GM19328 (cell line): ENCODE measurements around the gene DLGAP4.

Experiments
- ATAC-seq: cut with Tn5 transposase; IDR thresholded peaks from one replicate; pipeline ENCODE4 v1.9.1; 2021; ENCODE audit warnings: mild to moderate bottlenecking, moderate library complexity; ENCODE audit not compliant: unreplicated experiment

The DLGAP4 gene

DNA sequence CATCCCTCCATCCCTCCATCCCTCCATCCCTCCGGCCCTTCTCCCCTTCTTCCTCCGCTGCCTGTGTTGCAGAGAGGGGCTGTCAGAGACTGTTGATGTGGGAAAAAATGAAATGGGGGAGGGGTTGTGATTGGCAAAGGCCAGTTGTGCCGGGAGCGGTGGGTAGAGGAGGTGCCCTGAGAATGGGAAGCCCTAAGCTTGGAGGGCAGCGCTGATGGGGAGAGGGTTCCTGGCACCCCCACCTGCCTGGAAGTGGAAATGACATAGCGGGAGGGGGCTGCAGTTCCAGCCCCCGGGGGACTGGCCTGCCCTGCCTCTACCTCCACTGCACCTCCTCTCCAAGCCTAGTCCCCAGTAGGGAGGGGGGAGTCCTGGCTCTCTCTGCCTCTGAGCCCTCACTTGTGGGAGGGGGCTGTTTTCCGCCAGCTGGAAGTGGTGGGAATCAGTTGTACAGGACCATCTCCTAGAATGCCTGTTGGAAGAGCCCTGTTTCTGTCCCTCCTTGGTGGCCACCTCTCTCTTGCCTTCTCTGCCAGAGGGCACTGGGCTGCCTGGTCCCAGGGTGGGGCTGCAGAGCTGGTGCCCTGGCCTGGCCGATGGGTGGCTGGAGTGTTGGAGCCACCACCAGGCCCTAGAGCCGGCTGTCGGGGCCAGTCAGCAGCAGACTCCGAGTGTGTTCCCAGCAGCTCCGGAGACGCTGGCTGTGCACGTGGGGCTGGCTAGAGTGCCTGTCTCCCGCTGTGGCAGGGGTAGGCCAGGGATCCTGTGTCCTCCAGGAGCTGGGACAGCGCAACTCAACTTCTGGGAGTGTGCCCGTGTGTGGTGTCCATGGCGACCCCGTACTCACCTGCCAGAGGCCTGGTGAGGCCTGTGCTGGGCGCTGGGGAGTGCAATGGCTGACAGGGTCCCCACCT is 1.5 kb downstream of the DLGAP4 start:
- ATAC-seq: no peak

DNA sequence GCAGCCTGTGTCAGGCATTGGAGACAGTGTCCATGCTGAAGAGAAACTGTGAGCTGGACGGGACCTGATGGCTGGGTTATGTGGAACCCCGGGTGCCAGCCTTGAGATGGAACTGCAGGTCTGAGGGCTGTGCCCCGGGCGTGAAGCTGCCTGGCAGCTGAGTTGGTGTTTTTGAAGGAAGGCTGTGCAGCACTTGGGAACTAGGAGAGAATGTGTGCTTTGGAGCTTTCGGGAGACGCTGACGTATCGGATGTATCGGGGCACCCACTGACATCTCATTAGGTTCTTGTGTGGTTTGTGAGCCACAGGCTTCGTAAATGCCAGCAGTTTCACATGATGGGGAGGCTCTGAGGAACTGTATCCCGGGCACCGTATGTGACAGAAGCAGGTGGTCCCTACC is 2.2 kb downstream of the DLGAP4 start:
- no peak for ATAC-seq

DNA sequence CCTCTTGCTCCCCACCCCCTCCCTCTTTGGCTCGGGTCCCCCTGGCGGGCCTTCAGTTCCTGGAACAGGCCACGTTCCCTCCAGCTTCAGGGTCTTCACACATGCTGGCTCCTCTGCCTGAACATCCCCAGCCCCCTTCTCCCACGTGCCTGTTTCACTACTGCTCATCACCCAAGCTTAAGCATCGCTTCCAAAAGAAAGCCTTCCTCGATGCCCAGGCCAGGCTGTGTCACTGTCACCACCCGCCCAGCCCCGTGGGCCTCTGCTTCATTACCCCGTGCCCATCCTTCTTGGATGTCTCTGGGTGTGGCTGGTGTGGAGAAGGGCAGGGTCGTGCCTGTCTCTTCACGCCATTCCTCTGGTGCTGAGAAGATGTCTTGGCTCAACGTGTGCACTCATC is 2.8 kb downstream of the DLGAP4 start:
- no peak for ATAC-seq

DNA sequence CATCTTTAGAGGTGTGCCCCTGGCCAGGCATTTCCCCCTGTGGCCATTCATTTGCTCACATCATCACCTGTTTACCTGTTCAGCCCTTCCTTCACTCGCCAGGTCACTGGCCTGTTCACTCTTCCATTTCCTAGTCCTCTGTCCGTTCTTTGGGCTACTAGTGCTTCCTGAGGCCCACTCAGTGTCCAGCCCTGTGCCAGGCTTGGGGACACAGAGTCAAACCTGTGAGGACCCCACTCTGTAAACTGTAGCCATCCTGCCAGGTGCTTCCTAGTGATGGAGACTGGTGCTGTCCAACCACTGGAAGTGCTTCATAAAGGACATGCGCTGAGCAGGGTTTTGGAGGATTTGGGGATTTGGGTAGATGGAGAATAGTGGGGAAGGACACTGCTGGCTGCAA is 3.5 kb downstream of the DLGAP4 start:
- ATAC-seq: no peak

DNA sequence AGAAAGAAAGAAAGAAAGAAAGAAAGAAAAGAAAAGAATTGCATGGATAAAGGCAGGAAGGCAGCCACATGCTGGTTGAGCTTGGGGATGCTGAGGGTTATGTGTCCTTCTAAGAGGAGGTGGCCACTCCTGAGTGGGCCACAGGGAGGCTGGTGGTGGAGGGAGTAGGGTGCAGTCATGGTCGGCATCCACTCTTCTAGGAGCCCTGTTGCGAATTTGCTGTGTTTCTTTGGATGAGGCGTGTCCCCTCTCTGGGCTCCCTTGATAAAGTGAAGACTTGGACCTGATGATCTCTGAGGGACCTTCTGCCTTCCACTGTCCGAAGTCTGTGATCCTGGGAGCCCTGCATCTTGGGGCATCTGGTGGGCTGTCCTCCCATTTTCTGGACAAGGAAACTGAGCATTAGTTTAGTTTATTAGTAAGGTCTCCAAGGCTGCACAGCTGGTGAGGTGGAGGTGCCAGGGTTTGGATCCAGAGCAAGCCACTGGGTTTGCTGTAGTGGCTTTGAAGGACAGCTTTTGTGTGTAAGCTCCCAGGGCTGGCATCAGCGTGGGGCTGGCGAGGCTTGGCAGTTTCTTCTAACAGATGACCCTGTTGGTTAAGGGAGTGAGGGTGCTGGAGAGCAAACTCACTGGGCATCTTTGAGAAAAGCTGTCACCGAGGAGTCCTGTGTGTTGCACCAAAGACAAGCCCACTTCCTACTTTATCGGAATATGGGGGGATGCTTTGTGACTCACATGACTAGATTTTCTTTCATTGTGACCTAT is 4.3 kb downstream of the DLGAP4 start:
- no peak for ATAC-seq

DNA sequence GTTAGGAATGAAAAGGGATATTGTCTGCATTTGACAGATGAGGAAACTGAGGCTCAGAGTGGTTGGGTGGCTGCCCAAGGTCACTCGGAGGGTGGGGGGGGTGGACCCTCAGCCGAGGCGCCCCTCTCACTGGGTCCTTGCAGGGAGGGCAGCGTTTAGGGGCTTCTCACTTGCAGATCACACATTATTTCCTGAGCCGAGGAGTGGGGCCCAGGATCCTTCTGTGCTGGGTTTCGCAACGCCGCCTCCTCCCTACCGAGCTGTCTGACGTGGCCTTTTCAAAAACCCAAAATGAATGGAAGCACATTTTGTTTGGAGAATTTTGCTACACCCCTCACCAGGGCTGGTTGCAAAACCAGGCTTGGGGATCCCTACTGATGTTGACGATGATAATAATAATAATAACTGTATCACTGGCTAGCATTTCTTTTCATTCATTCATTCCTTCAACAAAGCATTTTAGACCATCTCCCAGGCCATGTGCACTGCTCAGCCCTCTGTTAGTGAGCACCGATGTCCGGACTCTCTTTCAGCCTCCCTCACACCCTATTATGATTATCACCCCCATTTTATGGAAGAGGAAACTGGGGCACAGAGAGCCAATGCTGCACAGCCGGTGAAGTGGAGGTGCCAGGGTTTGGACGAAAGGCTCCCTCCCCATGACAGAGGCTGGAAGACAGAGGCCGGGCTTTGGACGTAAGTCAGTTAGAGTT is 5.2 kb downstream of the DLGAP4 start:
- ATAC-seq: no peak

DNA sequence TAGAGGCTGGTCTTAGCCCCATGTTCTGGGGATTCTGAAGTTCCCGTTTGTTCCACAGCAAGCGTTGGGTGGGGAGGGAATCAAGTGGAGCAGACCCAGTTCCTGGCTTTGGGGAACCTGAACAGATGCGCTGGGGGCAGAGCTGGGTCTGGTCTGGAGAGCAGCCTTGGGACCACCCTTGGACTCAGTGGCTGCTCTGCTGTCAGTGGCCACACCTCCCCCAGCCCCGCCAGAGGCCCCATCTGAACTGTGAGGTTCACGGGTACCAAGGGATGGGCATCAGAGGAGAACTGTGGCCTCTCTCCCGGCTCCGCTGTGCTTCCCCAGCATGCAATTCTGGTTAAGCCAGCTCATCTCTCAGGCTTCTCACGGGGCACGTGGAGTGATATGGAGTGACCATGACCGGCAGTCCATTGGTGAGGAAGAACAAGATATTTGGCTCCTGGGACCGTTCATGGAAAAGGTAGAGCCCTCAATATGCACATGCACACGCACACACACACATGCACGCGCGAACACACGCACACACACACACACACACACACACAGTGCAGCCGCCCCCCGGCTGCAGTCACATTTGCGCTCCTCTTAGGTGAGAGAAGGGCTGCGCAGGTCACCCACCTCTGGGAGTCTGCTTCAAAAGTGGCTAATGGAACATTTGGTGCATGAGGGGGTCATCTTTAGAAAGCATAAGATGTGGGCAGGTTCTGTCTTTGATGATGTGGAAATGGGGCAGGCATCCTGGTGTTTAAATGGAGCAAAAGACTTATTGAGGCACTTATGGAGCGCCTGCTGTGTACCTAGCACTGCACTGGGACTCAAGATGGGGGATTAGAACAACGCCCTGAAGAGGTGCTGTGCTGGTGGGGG is 6.0 kb downstream of the DLGAP4 start:
- ATAC-seq: no peak

DNA sequence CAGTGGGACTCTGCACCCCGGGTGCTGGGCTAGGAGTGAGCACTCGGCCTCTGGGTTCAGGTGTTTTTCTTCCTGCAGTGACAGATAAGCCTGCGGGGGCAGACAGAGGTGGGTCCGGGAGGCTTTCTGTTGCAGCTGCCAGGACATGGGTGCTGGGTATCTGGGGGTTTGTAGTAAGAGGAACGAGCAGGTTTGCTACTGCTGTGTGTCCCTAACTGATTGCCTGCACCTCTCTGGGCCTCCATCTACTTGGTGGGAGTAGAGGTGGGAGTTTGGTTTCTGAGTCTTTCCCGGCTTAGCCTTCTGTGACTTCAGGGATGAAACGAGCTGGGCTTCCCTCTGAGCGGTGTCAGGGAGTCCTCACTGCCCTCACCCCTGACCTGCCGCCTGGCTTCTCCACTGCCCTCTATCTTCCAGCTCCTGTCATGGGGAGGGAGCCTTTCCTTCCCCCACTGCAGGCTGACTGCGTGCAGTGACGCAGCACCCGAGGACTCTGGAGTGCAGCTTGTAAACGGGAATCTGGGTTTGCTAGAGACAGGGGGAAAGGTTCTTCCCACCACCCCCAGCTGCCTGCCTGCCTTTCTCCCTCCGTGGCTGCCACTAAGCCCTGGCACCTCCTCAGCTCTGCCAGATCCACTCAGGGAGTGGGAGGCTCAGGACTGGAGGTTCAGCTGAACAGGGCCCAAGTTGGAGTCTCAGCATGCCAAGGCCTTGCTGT is 6.7 kb downstream of the DLGAP4 start:
- ATAC-seq: no peak

DNA sequence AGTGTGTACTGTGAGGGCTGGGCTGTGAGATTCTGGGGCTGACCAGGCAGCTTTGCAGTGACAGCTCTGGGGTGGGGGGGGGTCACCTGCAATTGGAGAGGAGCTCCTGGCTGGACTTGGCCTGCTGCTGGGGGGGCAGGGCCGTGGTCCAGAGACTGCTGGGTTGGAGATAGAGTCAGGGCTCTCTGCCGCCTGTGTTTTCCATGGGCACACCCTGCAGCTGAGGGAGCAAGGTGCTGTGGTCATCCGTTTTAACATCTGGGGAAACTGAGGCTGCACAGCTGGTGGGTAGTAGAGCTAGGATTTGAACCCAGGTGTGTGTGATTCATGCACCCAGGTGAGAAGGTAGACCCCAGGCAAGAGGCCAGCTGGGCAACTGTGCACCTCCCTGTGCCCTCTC is 7.3 kb downstream of the DLGAP4 start:
- ATAC-seq: no peak

DNA sequence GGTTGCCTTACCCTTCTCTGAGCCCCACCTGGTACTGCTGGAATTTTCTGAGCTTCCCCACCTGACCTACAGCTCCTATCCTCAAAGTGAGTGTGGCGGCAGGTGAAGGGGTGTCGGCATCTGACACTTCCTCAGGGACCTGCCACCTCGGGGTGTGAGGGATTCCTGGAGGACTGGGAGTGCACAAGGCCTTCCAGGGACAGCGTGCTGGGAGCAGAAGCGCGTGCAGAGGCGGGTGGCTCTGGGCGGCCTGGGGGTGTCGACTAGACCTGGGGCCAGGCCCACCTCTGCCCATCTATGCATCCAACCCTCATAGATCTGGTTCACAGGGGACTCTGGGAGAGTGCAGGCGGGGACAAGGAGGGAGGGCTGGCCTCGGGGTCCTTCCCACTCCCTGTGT is 7.8 kb downstream of the DLGAP4 start:
- ATAC-seq: no peak

DNA sequence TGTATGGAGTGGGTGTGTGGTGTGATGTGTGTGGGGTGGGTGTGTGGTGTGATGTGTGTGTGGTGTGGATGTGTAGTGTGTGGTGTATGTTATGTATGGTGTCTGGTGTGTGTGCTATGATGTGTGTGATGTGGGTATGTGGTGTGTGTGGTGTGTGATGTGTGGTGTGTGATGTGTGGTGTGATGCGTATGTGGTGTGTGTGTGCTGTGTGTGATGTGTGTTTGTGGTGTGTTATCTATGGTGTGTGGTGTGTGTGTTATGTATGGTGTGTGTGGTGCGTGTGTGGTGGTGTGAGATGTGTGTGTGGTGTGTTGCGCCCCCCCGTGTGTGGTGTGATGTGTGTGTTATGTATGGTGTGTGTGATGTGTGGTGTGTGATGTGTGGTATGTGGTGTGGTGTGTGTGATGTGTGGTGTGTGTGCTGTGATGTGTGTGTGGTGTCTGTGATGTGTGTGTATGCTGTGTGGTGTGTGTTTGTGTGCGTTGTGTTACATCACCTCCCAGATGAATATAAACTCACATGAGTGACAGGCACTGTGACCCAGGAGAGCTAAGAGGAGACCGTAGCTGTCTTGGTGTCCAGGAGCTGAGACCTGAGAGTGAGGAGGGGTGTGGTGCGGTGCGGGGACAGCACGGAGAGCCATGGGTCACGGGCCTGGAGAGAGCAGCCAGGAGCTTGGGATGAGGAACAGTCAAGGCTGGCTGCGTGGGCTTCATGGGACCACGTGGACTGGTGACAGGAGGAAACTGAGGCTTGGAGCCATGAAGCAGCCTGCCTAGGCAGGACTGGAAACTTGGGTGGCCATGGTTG is 8.8 kb downstream of the DLGAP4 start:
- no peak for ATAC-seq

DNA sequence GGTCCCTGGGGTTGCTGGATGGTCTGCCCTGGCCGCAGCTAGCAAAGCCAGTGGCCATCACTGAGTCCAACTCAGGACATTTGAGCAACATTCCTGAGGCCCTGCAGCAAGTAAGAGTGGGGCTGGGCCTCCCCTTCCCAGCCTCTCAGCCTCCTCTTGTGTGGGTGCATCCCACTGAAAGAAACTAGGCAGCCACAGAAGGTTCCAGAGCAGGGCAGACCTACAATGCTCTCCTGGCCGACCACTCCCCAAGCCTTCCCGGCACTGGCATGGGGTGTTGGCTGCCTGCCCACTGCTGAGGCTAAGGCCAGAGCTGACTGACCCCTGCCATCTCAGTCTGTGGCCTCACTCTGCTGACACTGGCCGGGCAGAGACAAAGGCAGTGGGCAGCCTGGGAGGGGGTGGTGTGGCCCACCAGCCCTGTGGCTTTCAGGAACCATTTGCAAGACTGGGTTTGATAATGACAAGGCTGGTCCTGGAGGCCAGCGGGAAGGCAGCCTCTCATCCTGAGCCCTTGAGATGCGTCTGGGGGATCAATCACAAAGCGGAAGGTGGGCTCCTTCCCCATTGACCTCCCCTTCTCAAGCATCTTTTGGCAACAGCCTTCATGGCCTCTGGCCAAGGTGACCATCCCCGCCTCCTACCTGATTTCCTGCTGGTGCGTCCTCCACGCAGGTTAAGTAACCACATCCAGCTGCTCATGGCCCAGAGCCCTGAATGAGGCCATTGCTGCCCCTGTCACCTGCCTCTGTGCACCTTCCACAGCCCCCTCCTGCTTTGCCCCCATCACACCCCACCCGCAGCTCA is 9.6 kb downstream of the DLGAP4 start:
- ATAC-seq: no peak

DNA sequence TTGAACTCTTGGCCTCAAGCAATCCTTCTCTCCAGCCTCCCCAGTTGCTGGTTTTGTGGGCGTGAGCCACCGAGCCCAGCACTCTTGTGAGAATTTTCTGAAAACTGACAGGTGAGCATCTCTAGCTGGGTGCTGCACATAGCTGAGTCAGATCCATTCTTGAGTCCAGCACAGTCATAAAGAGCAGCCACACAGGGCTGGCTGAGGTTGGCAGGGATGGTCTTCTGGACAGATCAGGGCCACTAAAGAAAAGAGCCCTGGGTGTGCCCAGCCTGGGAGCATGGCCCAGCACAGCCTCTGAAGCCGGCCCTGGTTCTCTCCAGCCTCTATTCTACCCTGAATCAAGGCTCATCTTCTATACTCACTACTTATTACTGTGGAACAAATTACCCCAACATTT is 11.5 kb downstream of the DLGAP4 start:
- no peak for ATAC-seq

DNA sequence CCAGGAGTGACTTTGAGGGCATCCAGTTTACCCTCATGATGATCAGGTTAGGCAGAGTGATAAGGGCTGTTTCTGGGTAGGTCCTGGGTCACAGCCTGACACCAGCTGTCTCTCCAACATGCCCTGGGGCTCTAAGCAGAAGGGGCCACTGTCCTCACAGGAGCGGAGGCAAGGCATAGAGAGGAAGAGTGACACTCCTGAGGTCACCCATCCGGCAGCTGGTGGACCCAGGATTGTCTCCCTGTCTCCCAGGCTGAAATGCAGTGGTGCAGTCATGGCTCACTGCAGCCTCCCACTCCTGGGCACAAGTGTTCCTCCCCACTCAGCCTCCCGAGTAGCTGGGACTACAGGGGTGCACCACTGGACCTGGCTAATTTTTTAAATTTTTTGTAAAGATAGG is 12.0 kb downstream of the DLGAP4 start:
- no peak for ATAC-seq

DNA sequence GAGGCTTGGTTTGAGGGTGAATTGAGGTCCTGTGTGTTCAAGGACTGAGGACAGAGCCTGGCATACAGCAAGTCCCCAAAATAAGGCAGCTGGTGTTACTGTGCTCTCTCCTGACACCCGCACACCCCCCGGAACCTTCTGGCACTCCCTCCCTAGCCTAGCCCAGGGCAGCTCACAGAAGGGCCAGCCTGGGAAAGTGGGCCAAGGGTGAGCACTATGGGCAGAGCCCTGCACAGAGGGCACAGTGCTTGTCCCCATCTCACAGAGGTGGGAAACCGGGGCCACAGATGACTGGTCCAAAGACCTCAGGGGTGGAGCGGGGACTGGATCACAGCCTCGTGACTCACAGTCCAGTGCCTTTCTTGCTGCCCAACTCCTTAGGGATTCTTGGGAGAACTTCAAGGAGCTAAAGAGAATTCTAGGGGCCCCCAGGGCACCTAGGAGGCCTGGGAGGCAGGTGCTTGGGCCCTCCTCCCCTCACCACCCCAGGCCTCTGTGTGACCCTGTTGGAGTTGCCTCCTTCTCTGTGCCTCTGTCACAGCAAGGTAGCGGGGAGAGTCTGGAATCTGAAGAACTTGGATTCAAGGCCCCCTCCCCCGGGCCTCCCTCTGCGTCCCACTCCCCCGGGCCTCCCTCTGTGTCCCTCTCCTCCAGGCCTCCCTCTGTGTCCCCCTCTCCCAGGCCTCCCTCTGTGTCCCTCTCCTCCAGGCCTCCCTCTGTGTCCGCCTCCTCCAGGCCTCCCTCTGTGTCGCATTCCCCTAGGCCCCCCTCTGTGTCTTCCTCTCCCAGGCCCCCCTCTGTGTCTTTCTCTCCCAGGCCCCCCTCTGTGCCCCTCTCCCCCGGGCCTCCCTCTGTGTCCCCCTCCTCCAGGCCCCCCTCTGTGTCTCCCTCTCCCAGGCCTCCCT is 13.5 kb downstream of the DLGAP4 start:
- no peak for ATAC-seq

DNA sequence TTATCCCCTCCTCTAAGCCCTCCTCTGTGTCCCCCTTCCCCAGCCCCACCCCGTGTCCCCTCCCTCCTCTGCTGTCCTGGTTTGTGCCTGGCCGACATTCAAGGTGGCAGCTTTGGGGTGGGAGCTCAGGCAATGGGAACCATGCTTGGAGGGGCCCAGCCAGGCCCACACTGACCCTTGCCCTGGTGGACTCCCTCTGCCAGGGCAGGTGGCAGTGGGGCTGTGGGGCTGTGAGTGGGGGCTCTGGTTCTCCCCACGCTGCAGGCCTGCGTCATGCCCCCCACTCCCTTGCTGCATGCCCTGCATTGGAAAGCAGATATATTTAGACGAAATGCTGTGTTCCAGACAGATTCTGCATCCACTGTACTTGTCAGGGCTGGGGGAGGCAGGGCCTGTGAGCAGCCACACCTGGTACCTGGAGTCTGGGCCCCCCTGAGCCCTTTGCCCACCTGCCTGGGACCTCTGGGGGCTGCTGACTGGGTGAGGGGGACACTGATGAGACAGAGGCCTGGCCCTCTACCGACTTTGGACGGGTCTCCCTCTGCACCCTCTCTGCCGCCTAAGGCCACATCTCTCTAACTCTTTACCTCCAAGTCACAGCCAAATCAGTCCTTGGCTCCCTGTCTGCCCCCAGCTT is 14.2 kb downstream of the DLGAP4 start:
- ATAC-seq: no peak
